Stimulated activated CD4-positive, alpha-beta T cell treated with anti-CD3 and anti-CD28 coated beads, TNF-alpha, amount 100 ng/mL, for 48 hours (primary cell): Measurements from ENCODE around the gene NLGN1.
"Not testable (repeated sequence)": the region's sequence is repeated elsewhere in the genome, so short reads cannot be mapped to it uniquely, and the experiment has no call there.

Source experiments
- DNase-seq, 3 donors: peaks; one replicate each; pipeline ENCODE4 v3.0.0-alpha.2; 2020; ENCODE audit warnings: low read depth in 3 of 3

NLGN1 gene

GRCh38 chr3:173429527-173429926 lies 32.0 kb downstream of the NLGN1 start:
- no peak for DNase-seq

GRCh38 chr3:173430576-173430975 lies 33.0 kb downstream of the NLGN1 start:
- no peak for DNase-seq

GRCh38 chr3:173439004-173439403 lies 41.5 kb downstream of the NLGN1 start:
- DNase-seq, result no peak

- DNase-seq, result no peak
These were observed 43.0 kb downstream of the NLGN1 start for GRCh38 chr3:173440514-173440913.

GRCh38 chr3:173451561-173451960 lies 54.0 kb downstream of the NLGN1 start:
- not testable (repeated sequence) for DNase-seq

GRCh38 chr3:173463250-173463649 lies 65.7 kb downstream of the NLGN1 start:
- no peak for DNase-seq

GRCh38 chr3:173465112-173465511 lies 67.6 kb downstream of the NLGN1 start:
- DNase-seq, result no peak

GRCh38 chr3:173465898-173466678 lies 68.5 kb downstream of the NLGN1 start:
- DNase-seq, result no peak

GRCh38 chr3:173467501-173467900 lies 70.0 kb downstream of the NLGN1 start:
- no peak for DNase-seq

- DNase-seq, result no peak
These were observed 75.7 kb downstream of the NLGN1 start for GRCh38 chr3:173473237-173473636.

GRCh38 chr3:173479301-173479700 lies 81.8 kb downstream of the NLGN1 start:
- DNase-seq, result no peak

- DNase-seq, result no peak
These were observed 104.5 kb downstream of the NLGN1 start for GRCh38 chr3:173501931-173502489.

- no peak for DNase-seq
These were observed 105.5 kb downstream of the NLGN1 start for GRCh38 chr3:173502983-173503568.

GRCh38 chr3:173510565-173510964 lies 113.0 kb downstream of the NLGN1 start:
- DNase-seq, result no peak

GRCh38 chr3:173513123-173513522 lies 115.6 kb downstream of the NLGN1 start:
- DNase-seq, result no peak

GRCh38 chr3:173529062-173529711 lies 131.6 kb downstream of the NLGN1 start:
- DNase-seq, result no peak

- no peak for DNase-seq
These were observed 134.1 kb downstream of the NLGN1 start for GRCh38 chr3:173531602-173532001.

GRCh38 chr3:173538410-173538809 lies 140.9 kb downstream of the NLGN1 start:
- DNase-seq, result no peak

- not testable (repeated sequence) for DNase-seq
These were observed 148.0 kb downstream of the NLGN1 start for GRCh38 chr3:173545590-173545989.

GRCh38 chr3:173547070-173547469 lies 149.5 kb downstream of the NLGN1 start:
- DNase-seq, result no peak

- DNase-seq, result no peak
These were observed 150.7 kb downstream of the NLGN1 start for GRCh38 chr3:173548261-173548660.

GRCh38 chr3:173552526-173552925 lies 155.0 kb downstream of the NLGN1 start:
- no peak for DNase-seq
